GM19328 (cell line): Measurements from ENCODE around the gene USHBP1.
"Not testable (repeated sequence)": the region's sequence is repeated elsewhere in the genome, so short reads cannot be mapped to it uniquely, and the experiment has no call there.

Experiments
- ATAC-seq: cut with Tn5 transposase; IDR thresholded peaks from one replicate; pipeline ENCODE4 v1.9.1; 2021; ENCODE audit warnings: mild to moderate bottlenecking, moderate library complexity; ENCODE audit not compliant: unreplicated experiment

USHBP1 gene

GRCh38 chr19:17296976-17297375 lies 32.4 kb upstream of the USHBP1 start:
- ATAC-seq = no peak

GRCh38 chr19:17296273-17296672 lies 31.7 kb upstream of the USHBP1 start:
- no peak for ATAC-seq

GRCh38 chr19:17295551-17295950 lies 31.0 kb upstream of the USHBP1 start:
- not testable (repeated sequence) for ATAC-seq

- no peak for ATAC-seq
Measured at GRCh38 chr19:17294051-17294891, 29.7 kb upstream of the USHBP1 start.

GRCh38 chr19:17293605-17294004 lies 29.1 kb upstream of the USHBP1 start:
- ATAC-seq = no peak

- peak; percentile 78 for ATAC-seq
Measured at GRCh38 chr19:17292301-17293074, 27.9 kb upstream of the USHBP1 start.

GRCh38 chr19:17289489-17289888 lies 24.9 kb upstream of the USHBP1 start:
- no peak for ATAC-seq

GRCh38 chr19:17286752-17287151 lies 22.2 kb upstream of the USHBP1 start:
- ATAC-seq = no peak

- ATAC-seq = no peak
Measured at GRCh38 chr19:17286263-17286662, 21.7 kb upstream of the USHBP1 start.

- ATAC-seq = no peak
Measured at GRCh38 chr19:17285415-17286135, 21.0 kb upstream of the USHBP1 start.

GRCh38 chr19:17283504-17283996 lies 19.0 kb upstream of the USHBP1 start:
- ATAC-seq = no peak

GRCh38 chr19:17282488-17283125 lies 18.1 kb upstream of the USHBP1 start:
- peak; percentile 63 for ATAC-seq

GRCh38 chr19:17281391-17282304 lies 17.1 kb upstream of the USHBP1 start, which contains the start of gene ANKLE1:
ANKLE1 (plus strand) TSS chr19:17281901; CDS start chr19:17281921, 20 bp downstream.
- no peak for ATAC-seq

- no peak for ATAC-seq
Measured at GRCh38 chr19:17279436-17279835, 14.9 kb upstream of the USHBP1 start.

GRCh38 chr19:17275441-17276175 lies 11.1 kb upstream of the USHBP1 start:
- no peak for ATAC-seq

- ATAC-seq = not testable (repeated sequence)
Measured at GRCh38 chr19:17274892-17275291, 10.3 kb upstream of the USHBP1 start.

- ATAC-seq = no peak
Measured at GRCh38 chr19:17268754-17269153, 4.2 kb upstream of the USHBP1 start.

GRCh38 chr19:17266975-17267788 lies 2.6 kb upstream of the USHBP1 start, which contains the start of gene BABAM1:
BABAM1 (plus strand) TSS chr19:17267443; CDS start chr19:17268807, 1,364 bp downstream.
- ATAC-seq = peak; percentile 90
